K562 treated with DMSO at 1 percent for 48 hours (cell line): ENCODE measurements around the gene NDUFAF3. TPM values are rescaled to one million over a fixed set of nuclear protein-coding genes. Genes with fewer than 3 reads are reported as not detected.

Experiments
- total RNA-seq: library from RNA; unstranded; fragments of 300-600 nt; gene quantifications from 2 replicates; pipeline ENCODE4 v1.2.3, GENCODE V29; 2022; ENCODE audit warnings: low replicate concordance; ENCODE audit errors: extremely low read depth

The NDUFAF3 gene
- not detected in 2 replicates for total RNA-seq

GRCh38 chr3:49021813-49022687 lies at the start of gene NDUFAF3:
TSS of gene NDUFAF3 (plus strand) at chr3:49022121. CDS start at chr3:49022145, 24 bp downstream.

DNA sequence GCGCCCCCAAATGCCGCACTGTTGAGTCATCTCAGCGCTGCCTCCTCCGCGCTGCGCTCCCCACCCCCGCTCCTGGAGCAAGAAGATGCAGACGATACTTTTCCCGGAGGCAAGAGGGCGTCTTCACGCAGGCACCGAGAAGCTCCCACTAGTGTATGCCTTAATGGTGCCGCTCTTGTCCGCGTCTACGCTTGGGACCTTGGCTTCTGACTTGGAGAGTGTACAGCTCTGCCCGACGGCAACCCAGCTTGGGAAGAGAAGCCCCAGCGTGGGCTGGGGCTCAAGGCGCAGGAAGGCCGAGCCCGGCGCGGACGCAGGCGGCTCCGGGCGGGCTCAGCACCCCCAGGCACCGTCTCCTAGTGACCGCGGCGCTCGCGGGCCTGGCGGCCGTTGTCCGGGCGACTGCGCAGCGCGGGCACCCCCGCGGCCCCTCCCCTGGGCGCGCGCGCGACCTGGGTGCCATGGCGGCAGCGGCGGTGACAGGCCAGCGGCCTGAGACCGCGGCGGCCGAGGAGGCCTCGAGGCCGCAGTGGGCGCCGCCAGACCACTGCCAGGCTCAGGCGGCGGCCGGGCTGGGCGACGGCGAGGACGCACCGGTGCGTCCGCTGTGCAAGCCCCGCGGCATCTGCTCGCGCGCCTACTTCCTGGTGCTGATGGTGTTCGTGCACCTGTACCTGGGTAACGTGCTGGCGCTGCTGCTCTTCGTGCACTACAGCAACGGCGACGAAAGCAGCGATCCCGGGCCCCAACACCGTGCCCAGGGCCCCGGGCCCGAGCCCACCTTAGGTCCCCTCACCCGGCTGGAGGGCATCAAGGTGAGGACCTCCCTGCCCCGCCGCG lies 31.9 kb upstream of the NDUFAF3 start, which contains the start of gene P4HTM:
P4HTM (plus strand) TSS at position 446 of the 840 bp plus-strand sequence; CDS start at position 462, 16 bp downstream.

DNA sequence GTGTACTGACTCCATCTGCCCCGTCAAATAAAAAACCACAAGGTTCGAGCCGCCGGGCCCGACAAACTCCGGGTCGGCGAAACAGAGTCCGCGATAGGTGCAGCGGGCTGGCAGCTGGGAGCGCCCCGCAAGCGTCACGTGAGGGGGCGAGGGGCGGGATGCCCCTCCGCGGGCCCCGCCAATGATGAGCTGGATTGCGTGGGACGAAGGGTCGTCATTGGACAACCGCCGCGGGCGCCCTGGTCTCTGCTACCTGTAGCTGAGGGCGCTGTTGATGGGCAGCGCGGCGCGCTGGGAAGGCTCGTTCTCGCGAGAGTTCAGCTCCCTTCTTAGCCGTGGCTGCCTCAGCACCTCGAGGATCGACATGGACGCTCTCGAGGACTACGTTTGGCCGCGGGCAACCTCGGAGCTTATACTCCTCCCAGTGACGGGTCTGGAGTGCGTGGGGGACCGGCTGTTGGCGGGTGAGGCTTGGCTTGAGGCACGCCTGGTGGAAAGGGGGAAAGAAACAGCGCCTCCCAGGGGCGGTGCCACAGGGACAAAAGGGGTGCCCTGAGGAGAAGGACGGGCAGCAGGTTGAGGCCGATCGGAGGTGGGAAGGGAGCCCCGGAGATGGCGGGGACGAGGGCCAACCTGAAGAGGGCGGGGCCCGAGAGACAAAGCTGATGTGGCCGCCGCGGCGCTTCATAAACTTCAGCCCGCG lies 14.7 kb upstream of the NDUFAF3 start, which contains the start of gene WDR6:
WDR6 (plus strand) TSS at position 324 of the 703 bp plus-strand sequence; CDS start at position 365, 41 bp downstream.

GRCh38 chr3:49017971-49018706 lies 3.8 kb upstream of the NDUFAF3 start, which contains the start of gene DALRD3:
TSS of gene DALRD3 (minus strand) at chr3:49018580. CDS start at chr3:49018564, 16 bp downstream.

GRCh38 chr3:49028673-49029562 lies 7.0 kb downstream of the NDUFAF3 start, which contains the start of gene IMPDH2:
TSS of gene IMPDH2 (minus strand) at chr3:49029398. CDS start at chr3:49029350, 48 bp downstream.

Other genes with a start within 250 kb of the NDUFAF3 start
- gene PRKAR2A, start 174.2 kb upstream of the NDUFAF3 start, total RNA-seq = not detected in 2 replicates
- gene SLC25A20, start 123.2 kb upstream of the NDUFAF3 start, total RNA-seq = not detected in 2 replicates
- not detected in 2 replicates for gene ARIH2, start 103.3 kb upstream of the NDUFAF3 start, total RNA-seq
- not detected in 2 replicates for gene P4HTM, start 31.9 kb upstream of the NDUFAF3 start, total RNA-seq
- 146 TPM in 1 of 2 replicates, not detected in the other for gene WDR6, start 14.7 kb upstream of the NDUFAF3 start, total RNA-seq
- not detected in 2 replicates for gene DALRD3, start 3.5 kb upstream of the NDUFAF3 start, total RNA-seq
- not detected in 2 replicates for gene IMPDH2, start 7.3 kb downstream of the NDUFAF3 start, total RNA-seq
- gene QRICH1, start 72.0 kb downstream of the NDUFAF3 start, total RNA-seq = not detected in 2 replicates
- gene QARS1, start 82.6 kb downstream of the NDUFAF3 start, total RNA-seq = not detected in 2 replicates
- gene USP19, start 98.7 kb downstream of the NDUFAF3 start, total RNA-seq = not detected in 2 replicates
- gene LAMB2, start 110.9 kb downstream of the NDUFAF3 start, total RNA-seq = not detected in 2 replicates
- not detected in 2 replicates for gene CCDC71, start 144.2 kb downstream of the NDUFAF3 start, total RNA-seq
- 1,112 TPM in 1 of 2 replicates, not detected in the other for gene KLHDC8B, start 149.5 kb downstream of the NDUFAF3 start, total RNA-seq